ENCODE results near the gene PPAN.

PPAN gene

GRCh38 chr19:10106100-10106936 is at the start of gene PPAN:
Gene PPAN, plus strand, starts transcription at chr19:10106362. Its CDS starts 33 bp downstream, at chr19:10106395.
- peak; percentile 99 for DNase-seq

GRCh38 chr19:10061717-10062310 is 44.3 kb upstream of the PPAN start:
- DNase-seq = no peak

- DNase-seq = no peak
These were observed 38.0 kb upstream of the PPAN start for GRCh38 chr19:10068205-10068604.

GRCh38 chr19:10069046-10069445 is 37.1 kb upstream of the PPAN start:
- DNase-seq = no peak

- no peak for DNase-seq
These were observed 35.3 kb upstream of the PPAN start for GRCh38 chr19:10070730-10071446.

GRCh38 chr19:10074153-10074552 is 32.0 kb upstream of the PPAN start:
- peak; percentile 65 for DNase-seq

GRCh38 chr19:10076535-10076934 is 29.6 kb upstream of the PPAN start:
- DNase-seq = no peak

- no peak for DNase-seq
These were observed 27.8 kb upstream of the PPAN start for GRCh38 chr19:10078329-10078728.

- no peak for DNase-seq
These were observed 27.1 kb upstream of the PPAN start for GRCh38 chr19:10079031-10079453.

- no peak for DNase-seq
These were observed 22.3 kb upstream of the PPAN start for GRCh38 chr19:10083911-10084310.

GRCh38 chr19:10084803-10085202 is 21.4 kb upstream of the PPAN start:
- DNase-seq = no peak

GRCh38 chr19:10085641-10086590 is 20.2 kb upstream of the PPAN start, which contains the start of gene SHFL:
Gene SHFL, plus strand, starts transcription at chr19:10086317. Its CDS starts 111 bp downstream, at chr19:10086428.
- peak; percentile 80 for DNase-seq

- DNase-seq = no peak
These were observed 19.5 kb upstream of the PPAN start for GRCh38 chr19:10086591-10087192.

- no peak for DNase-seq
These were observed 18.7 kb upstream of the PPAN start for GRCh38 chr19:10087296-10088061.

- no peak for DNase-seq
These were observed 17.1 kb upstream of the PPAN start for GRCh38 chr19:10088949-10089554.

- no peak for DNase-seq
These were observed 16.3 kb upstream of the PPAN start for GRCh38 chr19:10089801-10090375.

- DNase-seq = no peak
These were observed 14.8 kb upstream of the PPAN start for GRCh38 chr19:10091370-10091687.

GRCh38 chr19:10091895-10092641 is 14.1 kb upstream of the PPAN start:
- DNase-seq = peak; percentile 59

- no peak for DNase-seq
These were observed 13.4 kb upstream of the PPAN start for GRCh38 chr19:10092648-10093294.

All from hematopoietic multipotent progenitor cell treated with erythropoietin and hydrocortisone succinate and interleukin-3 and kit ligand, for 8 days (in vitro differentiated cells).